IMR-90 (cell line): ENCODE measurements around the gene GP9. TPM values are rescaled to one million over a fixed set of nuclear protein-coding genes. Genes with fewer than 3 reads are reported as not detected.
A peak's percentile ranks its signal among the peaks of the same experiment; 100 is the strongest.

ENCODE experiments used
- ATAC-seq: fragments of 200-7000 bp; cut with Tn5 transposase; 2 replicates; pipeline ENCODE4 v1.9.1; 2020; ENCODE audit warnings: low read depth, mild to moderate bottlenecking, moderate library complexity
- BruUV-seq: library from RNA; stranded (reverse); fragments of 400-500 nt; replicated peaks from 2 replicates; lab custom pipeline; 2021; lab: Mats Ljungman, UMichigan
- CTCF ChIA-PET: fragments of 300-600 bp; formaldehyde crosslinking; extraction: SDS; loops from one replicate; lab custom pipeline; 2021; ENCODE audit warnings: antibody characterized with exemption; lab: Yijun Ruan, JAX
- POLR2A ChIA-PET: fragments of 300-600 bp; sonication (Branson Sonifier 250); formaldehyde crosslinking; loops from one replicate; lab custom pipeline; 2022; ENCODE audit warnings: antibody characterized with exemption; ENCODE audit not compliant: unreplicated experiment; lab: Charles Lee
- DNase-seq: peaks from one replicate; pipeline ENCODE4 v3.0.0; 2013
- H2AFZ ChIP-seq: replicated peaks from 2 replicates; pipeline ENCODE3; 2013; ENCODE audit warnings: low read length, mild to moderate bottlenecking; ENCODE audit not compliant: poor library complexity
- H2AK5ac ChIP-seq: 2 replicates; pipeline ENCODE4 v1.6.1; 2013; ENCODE audit warnings: low read depth, low read length, inconsistent platforms
- H2AK9ac ChIP-seq: replicated peaks from 2 replicates; pipeline ENCODE3; 2013; ENCODE audit warnings: mild to moderate bottlenecking, low read depth, low read length, moderate library complexity; ENCODE audit not compliant: poor library complexity
- H2BK120ac ChIP-seq: 2 replicates; pipeline ENCODE4 v1.6.1; 2013; ENCODE audit warnings: low read depth, low read length, inconsistent platforms
- H2BK15ac ChIP-seq: 3 replicates; pipeline ENCODE4 v1.6.1; 2013; ENCODE audit warnings: low read depth, low read length, inconsistent platforms
- H2BK20ac ChIP-seq: 2 replicates; pipeline ENCODE4 v1.6.1; 2013; ENCODE audit warnings: low read depth, mild to moderate bottlenecking, inconsistent platforms, low read length, moderate library complexity
- H2BK5ac ChIP-seq: 2 replicates; pipeline ENCODE4 v1.6.1; 2013; ENCODE audit warnings: mild to moderate bottlenecking, low read depth, low read length, inconsistent platforms; ENCODE audit not compliant: poor library complexity, severe bottlenecking
- H3K14ac ChIP-seq: replicated peaks from 2 replicates; pipeline ENCODE4 v1.6.1; 2013; ENCODE audit warnings: low read depth, low read length, inconsistent platforms
- H3K18ac ChIP-seq: 2 replicates; pipeline ENCODE4 v1.6.1; 2013; ENCODE audit warnings: low read depth, low read length, control low read depth
- H3K23ac ChIP-seq: 2 replicates; pipeline ENCODE4 v1.6.1; 2013; ENCODE audit warnings: low read depth, low read length, inconsistent platforms
- H3K27ac ChIP-seq: 2 replicates; pipeline ENCODE4 v1.5.1; 2013; ENCODE audit warnings: mild to moderate bottlenecking, control low read depth, low read length; ENCODE audit not compliant: insufficient read depth
- H3K27me3 ChIP-seq: 2 replicates; pipeline ENCODE4 v1.6.1; 2013; ENCODE audit warnings: low read length; ENCODE audit not compliant: control insufficient read depth, insufficient read depth
- H3K36me3 ChIP-seq: 2 replicates; pipeline ENCODE4 v1.6.1; 2013; ENCODE audit warnings: low read length, mixed read lengths; ENCODE audit not compliant: control insufficient read depth, insufficient read depth
- H3K4ac ChIP-seq: 2 replicates; pipeline ENCODE4 v1.6.1; 2013; ENCODE audit warnings: low read depth, low read length, inconsistent platforms
- H3K4me1 ChIP-seq: 2 replicates; pipeline ENCODE4 v1.6.1; 2013; ENCODE audit warnings: low read length, mixed read lengths; ENCODE audit not compliant: control insufficient read depth, insufficient read depth
- H3K4me2 ChIP-seq: 2 replicates; pipeline ENCODE4 v1.6.1; 2013; ENCODE audit warnings: low read depth, mild to moderate bottlenecking, control low read depth, low read length, moderate library complexity
- H3K4me3 ChIP-seq: 2 replicates; pipeline ENCODE4 v1.5.1; 2013; ENCODE audit warnings: low read depth, mild to moderate bottlenecking, control low read depth, low read length, moderate library complexity; ENCODE audit not compliant: insufficient read depth
- H3K56ac ChIP-seq: 2 replicates; pipeline ENCODE4 v1.6.1; 2013; ENCODE audit warnings: low read length, inconsistent platforms; ENCODE audit not compliant: insufficient read depth; ENCODE audit errors: extremely low read depth
- H3K79me1 ChIP-seq, 2 experiments: 2 replicates each; pipeline ENCODE4 v1.6.1; 2013; ENCODE audit warnings: low read length in 2 of 2, inconsistent platforms in 1 of 2, low read depth in 1 of 2
- H3K9ac ChIP-seq: 2 replicates; pipeline ENCODE4 v1.6.1; 2013; ENCODE audit warnings: low read depth, low read length, control low read depth
- H3K9me1 ChIP-seq: 2 replicates; pipeline ENCODE4 v1.6.1; 2013; ENCODE audit warnings: low read length, inconsistent platforms; ENCODE audit not compliant: insufficient read depth
- H3K9me3 ChIP-seq: 2 replicates; pipeline ENCODE4 v1.6.1; 2013; ENCODE audit warnings: low read length; ENCODE audit not compliant: control insufficient read depth, insufficient read depth
- H4K20me1 ChIP-seq: 2 replicates; pipeline ENCODE4 v1.6.1; 2013; ENCODE audit warnings: low read length, inconsistent platforms; ENCODE audit not compliant: insufficient read depth
- H4K5ac ChIP-seq: 2 replicates; pipeline ENCODE4 v1.6.1; 2013; ENCODE audit warnings: mild to moderate bottlenecking, low read depth, low read length, control low read depth
- H4K8ac ChIP-seq, 2 experiments: 2 replicates each; pipeline ENCODE4 v1.6.1; 2013; ENCODE audit warnings: low read depth in 2 of 2, low read length in 2 of 2, control low read depth in 1 of 2, inconsistent platforms in 1 of 2
- H4K91ac ChIP-seq: 2 replicates; pipeline ENCODE4 v1.6.1; 2013; ENCODE audit warnings: low read depth, low read length, inconsistent platforms; ENCODE audit not compliant: insufficient read depth
- MAFK ChIP-seq: IDR thresholded peaks from 2 replicates; pipeline ENCODE4 v1.6.1; 2012; ENCODE audit warnings: low read depth, low read length, improper control_type of control experiment
- MAZ ChIP-seq: IDR thresholded peaks from 2 replicates; pipeline ENCODE4 v1.6.1; 2012; ENCODE audit warnings: low read depth, mild to moderate bottlenecking, low read length, improper control_type of control experiment, moderate library complexity, borderline replicate concordance
- MXI1 ChIP-seq: IDR thresholded peaks from 2 replicates; pipeline ENCODE4 v1.6.1; 2012; ENCODE audit warnings: low read depth, mild to moderate bottlenecking, low read length, moderate library complexity, borderline replicate concordance
- NFE2L2 ChIP-seq: fragments of 150-350 bp; IDR thresholded peaks from 2 replicates; pipeline ENCODE4 v1.6.1; 2016; ENCODE audit warnings: low read depth, mild to moderate bottlenecking, low read length
- RCOR1 ChIP-seq: IDR thresholded peaks from 2 replicates; pipeline ENCODE4 v1.6.1; 2012; ENCODE audit warnings: mild to moderate bottlenecking, low read length, improper control_type of control experiment; ENCODE audit not compliant: insufficient replicate concordance
- SMC3 ChIP-seq: fragments of 150-350 bp; IDR thresholded peaks from 2 replicates; pipeline ENCODE4 v1.6.1; 2016; ENCODE audit warnings: low read depth, mild to moderate bottlenecking, antibody characterized with exemption, low read length, moderate library complexity
- WGBS, 2 experiments: methylation state at CpG; one replicate each; pipeline versions ENCODE4 v1.1.5 to v1.1.7; 2013; ENCODE audit warnings: missing lambda C conversion rate in 2 of 2; ENCODE audit not compliant: insufficient read length in 1 of 2; ENCODE audit errors: extremely low coverage in 2 of 2; 5-methylcytosine and 5-hydroxymethylcytosine counted together
- dilution Hi-C: fragments of 300-500 bp; cut with HindIII; formaldehyde crosslinking; loops from one replicate; pipeline ENCODE4 v1.14.3; 2018; ENCODE audit warnings: low sequenced_read_pairs; ENCODE audit not compliant: unreplicated experiment
- in situ Hi-C: fragments of 300-500 bp; cut with MboI; formaldehyde crosslinking; loops from 3 replicates; pipeline ENCODE4 v1.14.3; 2019; ENCODE audit warnings: low sequenced_read_pairs, inconsistent platforms, mixed read lengths
- intact Hi-C: fragments of 100-400 bp; cut with micrococcal nuclease; formaldehyde crosslinking; loops from 2 replicates; pipeline ENCODE4 v1.10.0; 2022
- polyA plus RNA-seq, 3 experiments: library from polyadenylated mRNA; depleted of rRNA; stranded (reverse); fragments of >200 nt; gene quantifications; 2 replicates each; pipeline ENCODE4 v1.2.3, GENCODE V29; 2012; ENCODE audit warnings: low replicate concordance in 1 of 3
- total RNA-seq: library from RNA; depleted of rRNA; stranded (reverse); fragments of >200 nt; gene quantifications from 2 replicates; pipeline ENCODE4 v1.2.3, GENCODE V29; 2012

The GP9 gene
- total and polyA plus RNA-seq, 2 of the 4 experiments (the other 2 are of a cell fraction): not detected

DNA sequence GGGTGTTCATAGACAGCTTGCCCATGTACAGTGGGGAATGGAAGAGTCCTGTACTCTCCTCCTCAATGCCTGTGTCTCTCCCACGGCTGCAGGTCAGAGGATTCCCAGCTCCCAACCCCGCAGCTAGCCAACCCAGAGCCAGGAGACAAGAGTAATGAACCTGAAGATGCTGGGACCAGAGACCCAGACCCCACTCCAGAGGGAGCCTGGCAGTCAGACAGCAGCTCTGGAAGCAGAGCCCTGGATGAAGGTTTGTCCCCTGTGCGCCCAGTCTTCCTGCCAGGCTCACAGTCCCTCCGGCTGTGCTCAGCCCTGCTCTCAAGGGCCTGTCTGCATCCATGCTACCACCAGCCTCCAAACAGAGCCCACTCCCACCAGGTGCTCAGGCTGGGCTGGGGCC lies 30.0 kb upstream of the GP9 start:
- no peak overlapping the region for H3K4ac ChIP-seq
- H2AK5ac ChIP-seq: no peak overlapping the region
- no peak overlapping the region for H4K5ac ChIP-seq
- H2BK15ac ChIP-seq: no peak overlapping the region
- peak overlapping the region; percentile 63 for H2AK9ac ChIP-seq
- 68% methylated on average over 2 of the region's 4 CpGs; no CpG with 5 or more reads in 1 of the 2 experiments for WGBS, 2 experiments
- H3K27ac ChIP-seq: no peak overlapping the region
- H3K4me1 ChIP-seq: peaks cover 4% of the 10 kb centered on the region
- H3K4me2 ChIP-seq: no peak overlapping the region
- ATAC-seq (no peak), DNase-seq (no peak)
- H3K9me3 ChIP-seq: peaks cover 3% of the 10 kb centered on the region; the same call in 1 of the 2 replicates
- intact Hi-C loops: no loop called here
- in situ Hi-C loops: no loop called here
- H3K36me3 ChIP-seq: no peaks in the 10 kb centered on the region
- ChIA-PET CTCF (no interaction called here), POLR2A (no interaction called here)
- H3K23ac ChIP-seq: no peak overlapping the region
- no peak overlapping the region for H3K14ac ChIP-seq
- H3K4me3 ChIP-seq: no peak overlapping the region
- TF ChIP-seq MXI1 (no peak), MAZ (no peak), RCOR1 (no peak), NFE2L2 (no peak), SMC3 (no peak), MAFK (no peak)
- H3K27me3 ChIP-seq: peaks cover 43% of the 10 kb centered on the region
- no peak overlapping the region for H3K56ac ChIP-seq
- H4K8ac ChIP-seq: no peak overlapping the region
- no peak overlapping the region for H3K18ac ChIP-seq
- no peak overlapping the region for H2BK120ac ChIP-seq
- H4K20me1 ChIP-seq: no peaks in the 10 kb centered on the region
- no peak overlapping the region for H3K9ac ChIP-seq
- H4K91ac ChIP-seq: no peak overlapping the region
- dilution Hi-C loops: no loop called here
- H3K9me1 ChIP-seq: no peaks in the 10 kb centered on the region
- no TSS peak for BruUV-seq
- H2AFZ ChIP-seq: no peak overlapping the region
- H2BK20ac ChIP-seq: no peak overlapping the region
- H2BK5ac ChIP-seq: no peak overlapping the region
- H3K79me1 ChIP-seq: no peaks in the 10 kb centered on the region
